ENCODE results near the gene SH3RF2. TPM values are rescaled to one million over a fixed set of nuclear protein-coding genes. Genes with fewer than 3 reads are reported as not detected.
A peak's percentile ranks its signal among the peaks of the same experiment; 100 is the strongest.

The SH3RF2 gene
- total and polyA plus RNA-seq, 9 of the 15 experiments (the other 6 are each of a cell fraction or from before 2014, with no cell fraction given): 0.05 TPM; not detected in 8

DNA sequence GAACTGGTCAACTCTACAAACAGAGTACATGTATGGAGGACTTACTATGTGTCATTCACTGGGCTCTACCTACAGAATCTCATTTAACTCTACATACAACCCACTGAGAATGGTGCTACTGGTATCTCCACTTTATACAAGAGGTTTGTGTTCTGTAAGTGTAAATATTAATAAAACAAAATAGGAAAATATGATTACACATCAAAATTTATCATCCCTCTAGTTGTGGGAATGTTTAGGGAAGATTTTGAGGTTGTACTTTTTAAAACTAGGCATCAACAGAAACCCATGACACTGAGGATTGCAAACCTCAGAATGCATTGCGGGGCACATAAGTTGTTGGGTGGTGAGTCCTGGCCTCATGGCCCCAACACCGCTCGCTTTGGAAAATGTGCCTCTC is 11.7 kb downstream of the SH3RF2 start:
- Histone ChIP-seq H3K4me3 (no peak overlapping the region), H3K4me1 (replicated peaks in 1 of 2; ENCODE audit: control insufficient read depth in 2 of 2, insufficient read depth in 2 of 2, low read length in 2 of 2) (no peaks in the 10 kb centered on the region), H4K20me1 (replicated peaks; ENCODE audit: control insufficient read depth, insufficient read depth, low read length) (no peaks in the 10 kb centered on the region; the same call in 1 of the 2 replicates), H3K79me2 (ENCODE audit: control insufficient read depth, insufficient read depth, low read length) (no peaks in the 10 kb centered on the region), H3K27ac (ENCODE audit: extremely low read depth, low read depth, low read length) (no peak overlapping the region), H2AFZ (ENCODE audit: low read depth, low read length) (no peak overlapping the region), H3K4me2 (ENCODE audit: insufficient read depth, low read length) (no peak overlapping the region), H3K36me3 (ENCODE audit: control insufficient read depth, insufficient read depth, low read length) (no peaks in the 10 kb centered on the region), H3K27me3 (ENCODE audit: control insufficient read depth in 2 of 2, insufficient read depth in 2 of 2, low read length in 2 of 2) (peaks cover 3 to 9% of the 10 kb centered on the region in 2 experiments; a peak in 1 of 5 replicates), H3K9me1 (ENCODE audit: control insufficient read depth, insufficient read depth, low read length) (no peaks in the 10 kb centered on the region), H3K9me3 (replicated peaks; ENCODE audit: control insufficient read depth, insufficient read depth, low read depth, low read length) (no peaks in the 10 kb centered on the region), H3K9ac (ENCODE audit: insufficient read depth in 1 of 2, low read depth in 2 of 2, low read length in 2 of 2) (no peak overlapping the region)
- ChIA-PET CTCF (ENCODE audit: low intra/inter-chr PET ratio) (no interaction called here), POLR2A (no interaction called here)
- no TSS peak for BruUV-seq (replicated peaks)
- no peak for FAIRE-seq
- intact Hi-C loops (cut with micrococcal nuclease): no loop called here
- no peak for DNase-seq (ENCODE audit: extremely low read depth in 1 of 4, low spot score in 3 of 4)
- ATAC-seq: no peak
- in situ Hi-C loops (cut with MboI): no loop called here
- 3% methylated on average over 3 of the region's 3 CpGs for WGBS (ENCODE audit: insufficient coverage, low coverage, missing lambda C conversion rate)
- TF ChIP-seq RFX1 (IDR thresholded peaks at IDR 0.05): no peak
- TF ChIP-seq TEAD4 (IDR thresholded peaks at IDR 0.05; ENCODE audit: low read length): no peak
- TF ChIP-seq TEAD4 (CRISPR knock-in tag; IDR thresholded peaks at IDR 0.05; ENCODE audit: borderline replicate concordance): no peak
- no peak for TF ChIP-seq ETV6 (IDR thresholded peaks at IDR 0.05; ENCODE audit: borderline replicate concordance in 1 of 2, low read depth in 2 of 2, low read length in 1 of 2)
- no peak for TF ChIP-seq ETV6 (CRISPR knock-in tag; IDR thresholded peaks at IDR 0.05; ENCODE audit: borderline replicate concordance)
- no peak for TF ChIP-seq ZC3H8 (IDR thresholded peaks at IDR 0.05)
- TF ChIP-seq, protein P1, sequence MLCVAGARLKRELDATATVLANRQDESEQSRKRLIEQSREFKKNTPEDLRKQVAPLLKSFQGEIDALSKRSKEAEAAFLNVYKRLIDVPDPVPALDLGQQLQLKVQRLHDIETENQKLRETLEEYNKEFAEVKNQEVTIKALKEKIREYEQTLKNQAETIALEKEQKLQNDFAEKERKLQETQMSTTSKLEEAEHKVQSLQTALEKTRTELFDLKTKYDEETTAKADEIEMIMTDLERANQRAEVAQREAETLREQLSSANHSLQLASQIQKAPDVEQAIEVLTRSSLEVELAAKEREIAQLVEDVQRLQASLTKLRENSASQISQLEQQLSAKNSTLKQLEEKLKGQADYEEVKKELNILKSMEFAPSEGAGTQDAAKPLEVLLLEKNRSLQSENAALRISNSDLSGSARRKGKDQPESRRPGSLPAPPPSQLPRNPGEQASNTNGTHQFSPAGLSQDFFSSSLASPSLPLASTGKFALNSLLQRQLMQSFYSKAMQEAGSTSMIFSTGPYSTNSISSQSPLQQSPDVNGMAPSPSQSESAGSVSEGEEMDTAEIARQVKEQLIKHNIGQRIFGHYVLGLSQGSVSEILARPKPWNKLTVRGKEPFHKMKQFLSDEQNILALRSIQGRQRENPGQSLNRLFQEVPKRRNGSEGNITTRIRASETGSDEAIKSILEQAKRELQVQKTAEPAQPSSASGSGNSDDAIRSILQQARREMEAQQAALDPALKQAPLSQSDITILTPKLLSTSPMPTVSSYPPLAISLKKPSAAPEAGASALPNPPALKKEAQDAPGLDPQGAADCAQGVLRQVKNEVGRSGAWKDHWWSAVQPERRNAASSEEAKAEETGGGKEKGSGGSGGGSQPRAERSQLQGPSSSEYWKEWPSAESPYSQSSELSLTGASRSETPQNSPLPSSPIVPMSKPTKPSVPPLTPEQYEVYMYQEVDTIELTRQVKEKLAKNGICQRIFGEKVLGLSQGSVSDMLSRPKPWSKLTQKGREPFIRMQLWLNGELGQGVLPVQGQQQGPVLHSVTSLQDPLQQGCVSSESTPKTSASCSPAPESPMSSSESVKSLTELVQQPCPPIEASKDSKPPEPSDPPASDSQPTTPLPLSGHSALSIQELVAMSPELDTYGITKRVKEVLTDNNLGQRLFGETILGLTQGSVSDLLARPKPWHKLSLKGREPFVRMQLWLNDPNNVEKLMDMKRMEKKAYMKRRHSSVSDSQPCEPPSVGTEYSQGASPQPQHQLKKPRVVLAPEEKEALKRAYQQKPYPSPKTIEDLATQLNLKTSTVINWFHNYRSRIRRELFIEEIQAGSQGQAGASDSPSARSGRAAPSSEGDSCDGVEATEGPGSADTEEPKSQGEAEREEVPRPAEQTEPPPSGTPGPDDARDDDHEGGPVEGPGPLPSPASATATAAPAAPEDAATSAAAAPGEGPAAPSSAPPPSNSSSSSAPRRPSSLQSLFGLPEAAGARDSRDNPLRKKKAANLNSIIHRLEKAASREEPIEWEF (CRISPR knock-in tag; IDR thresholded peaks at IDR 0.05): no peak
- no peak for TF ChIP-seq SNRNP70 (optimal IDR thresholded peaks at IDR 0.05; ENCODE audit: low read depth, low read length)
- no peak for TF ChIP-seq KLF1 (tag; IDR thresholded peaks at IDR 0.05)
- TF ChIP-seq CHD2 (IDR thresholded peaks at IDR 0.05; ENCODE audit: low read depth, low read length): no peak
- TF ChIP-seq C11orf30 (IDR thresholded peaks at IDR 0.05; ENCODE audit: low read depth): peak; percentile 53
- peak; percentile 58 for TF ChIP-seq ZNF316 (IDR thresholded peaks at IDR 0.05)
- TF ChIP-seq HIVEP1 (CRISPR knock-in tag; IDR thresholded peaks at IDR 0.05): no peak
- TF ChIP-seq HNRNPK (IDR thresholded peaks at IDR 0.05; ENCODE audit: low read depth, low read length, poor library complexity, severe bottlenecking): no peak
- peak; percentile 51 for TF ChIP-seq MAFG (tag; conservative IDR thresholded peaks at IDR 0.05)
- no peak for TF ChIP-seq HDAC1 (IDR thresholded peaks at IDR 0.05)
- TF ChIP-seq, protein P2, sequence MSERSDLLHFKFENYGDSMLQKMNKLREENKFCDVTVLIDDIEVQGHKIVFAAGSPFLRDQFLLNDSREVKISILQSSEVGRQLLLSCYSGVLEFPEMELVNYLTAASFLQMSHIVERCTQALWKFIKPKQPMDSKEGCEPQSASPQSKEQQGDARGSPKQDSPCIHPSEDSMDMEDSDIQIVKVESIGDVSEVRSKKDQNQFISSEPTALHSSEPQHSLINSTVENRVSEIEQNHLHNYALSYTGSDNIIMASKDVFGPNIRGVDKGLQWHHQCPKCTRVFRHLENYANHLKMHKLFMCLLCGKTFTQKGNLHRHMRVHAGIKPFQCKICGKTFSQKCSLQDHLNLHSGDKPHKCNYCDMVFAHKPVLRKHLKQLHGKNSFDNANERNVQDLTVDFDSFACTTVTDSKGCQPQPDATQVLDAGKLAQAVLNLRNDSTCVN (CRISPR knock-in tag; IDR thresholded peaks at IDR 0.05): no peak
- TF ChIP-seq, protein P3, sequence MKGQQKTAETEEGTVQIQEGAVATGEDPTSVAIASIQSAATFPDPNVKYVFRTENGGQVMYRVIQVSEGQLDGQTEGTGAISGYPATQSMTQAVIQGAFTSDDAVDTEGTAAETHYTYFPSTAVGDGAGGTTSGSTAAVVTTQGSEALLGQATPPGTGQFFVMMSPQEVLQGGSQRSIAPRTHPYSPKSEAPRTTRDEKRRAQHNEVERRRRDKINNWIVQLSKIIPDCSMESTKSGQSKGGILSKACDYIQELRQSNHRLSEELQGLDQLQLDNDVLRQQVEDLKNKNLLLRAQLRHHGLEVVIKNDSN (CRISPR knock-in tag; IDR thresholded peaks at IDR 0.05): no peak
- TF ChIP-seq NCOA4 (IDR thresholded peaks at IDR 0.05; ENCODE audit: partially characterized antibody): no peak

Data from K562 (cell line).